Neural progenitor cell (in vitro differentiated cells): ENCODE data around the gene OXLD1. TPM values are rescaled to one million over a fixed set of nuclear protein-coding genes. Genes with fewer than 3 reads are reported as not detected.
A peak's percentile ranks its signal among the peaks of the same experiment; 100 is the strongest.

Source experiments
- DNase-seq: peaks from one replicate; pipeline ENCODE4 v3.0.0-alpha.2; 2016; ENCODE audit warnings: low spot score
- H2AFZ ChIP-seq: fragments of 200-600 bp; sonication (generic); replicated peaks from 2 replicates; pipeline ENCODE4 v1.6.1; 2016; ENCODE audit warnings: antibody characterized with exemption
- H3F3A ChIP-seq: fragments of 200-600 bp; sonication (generic); 2 replicates; pipeline ENCODE4 v1.6.1; 2016; ENCODE audit warnings: antibody characterized with exemption, low read depth
- H3K27ac ChIP-seq: fragments of 200-600 bp; sonication (generic); 2 replicates; pipeline ENCODE4 v1.5.1; 2016; ENCODE audit warnings: mild to moderate bottlenecking
- H3K27me3 ChIP-seq: fragments of 200-600 bp; sonication (generic); 2 replicates; pipeline ENCODE4 v1.6.1; 2016; ENCODE audit warnings: mild to moderate bottlenecking, moderate library complexity
- H3K36me3 ChIP-seq: fragments of 200-600 bp; sonication (generic); 2 replicates; pipeline ENCODE4 v1.5.1; 2016
- H3K4me1 ChIP-seq: fragments of 200-600 bp; sonication (generic); 2 replicates; pipeline ENCODE4 v1.6.1; 2016; ENCODE audit warnings: mixed run types
- H3K4me2 ChIP-seq: fragments of 200-600 bp; sonication (generic); 2 replicates; pipeline ENCODE4 v1.6.1; 2016
- H3K4me3 ChIP-seq: fragments of 200-600 bp; sonication (generic); 2 replicates; pipeline ENCODE4 v1.5.1; 2016
- H3K79me2 ChIP-seq: fragments of 200-600 bp; sonication (generic); 2 replicates; pipeline ENCODE4 v1.6.1; 2016; ENCODE audit warnings: low read depth
- H3K9ac ChIP-seq: fragments of 200-600 bp; sonication (generic); 2 replicates; pipeline ENCODE4 v1.6.1; 2016
- H3K9me3 ChIP-seq: fragments of 200-600 bp; sonication (generic); 2 replicates; pipeline ENCODE4 v1.5.1; 2016; ENCODE audit warnings: low read depth
- H4K20me1 ChIP-seq: fragments of 200-600 bp; sonication (generic); 2 replicates; pipeline ENCODE4 v1.6.1; 2016; ENCODE audit warnings: low read depth
- H3K27ac Mint-ChIP-seq: 3 replicates; pipeline ENCODE4 v1.8.0; 2021; ENCODE audit warnings: mixed read lengths
- H3K27me3 Mint-ChIP-seq: 2 replicates; pipeline ENCODE4 v1.8.0; 2022; ENCODE audit warnings: low read depth, mild to moderate bottlenecking, inconsistent platforms, moderate library complexity, mixed read lengths; ENCODE audit not compliant: insufficient read depth
- H3K36me3 Mint-ChIP-seq: 3 replicates; pipeline ENCODE4 v1.8.0; 2021; ENCODE audit warnings: mixed read lengths
- H3K4me1 Mint-ChIP-seq: 3 replicates; pipeline ENCODE4 v1.8.0; 2021; ENCODE audit warnings: mixed read lengths
- H3K4me3 Mint-ChIP-seq: 3 replicates; pipeline ENCODE4 v1.8.0; 2021; ENCODE audit warnings: mild to moderate bottlenecking, moderate library complexity, mixed read lengths
- H3K9me3 Mint-ChIP-seq: 3 replicates; pipeline ENCODE4 v1.8.0; 2020; ENCODE audit warnings: mixed read lengths
- EZH2 ChIP-seq: fragments of 200-600 bp; sonication (generic); IDR thresholded peaks from 2 replicates; pipeline ENCODE4 v1.6.1; 2017; ENCODE audit warnings: antibody characterized with exemption, mild to moderate bottlenecking, moderate library complexity
- EZH2phosphoT487 ChIP-seq: fragments of 200-600 bp; sonication (generic); IDR thresholded peaks from 2 replicates; pipeline ENCODE4 v1.6.1; 2017; ENCODE audit warnings: antibody characterized with exemption
- total RNA-seq: library from RNA; depleted of rRNA; stranded (reverse); fragments of >200 nt; gene quantifications from 2 replicates; pipeline ENCODE4 v1.2.3, GENCODE V29; 2015; ENCODE audit warnings: low replicate concordance
- TF ChIP-seq, protein P1 (sequence below): fragments of 200-600 bp; sonication (generic); IDR thresholded peaks from 2 replicates; pipeline ENCODE4 v1.5.1; 2017; ENCODE audit warnings: antibody characterized with exemption, mild to moderate bottlenecking

Gene OXLD1
- total RNA-seq, 1 donor from 2014 or later = 11.9 TPM

GRCh38 chr17:81687770-81688541, 21.6 kb upstream of the OXLD1 start:
- Histone ChIP-seq H3K4me3 (no peak overlapping the region), H3K27me3 (no peaks in the 10 kb centered on the region), H3K36me3 (no peaks in the 10 kb centered on the region), H4K20me1 (peaks cover 20% of the 10 kb centered on the region), H2AFZ (no peak overlapping the region), H3F3A (no peaks in the 10 kb centered on the region), H3K9ac (no peak overlapping the region), H3K4me1 (peaks cover 5% of the 10 kb centered on the region), H3K9me3 (no peaks in the 10 kb centered on the region), H3K79me2 (peaks cover 33% of the 10 kb centered on the region), H3K4me2 (no peak overlapping the region), H3K27ac (no peak overlapping the region)
- H3K27ac Mint-ChIP-seq = no peak overlapping the region
- peaks cover 7% of the 10 kb centered on the region for H3K27me3 Mint-ChIP-seq
- no peak overlapping the region for H3K4me3 Mint-ChIP-seq
- H3K9me3 Mint-ChIP-seq = no peaks in the 10 kb centered on the region
- no peak for DNase-seq
- peaks cover 16% of the 10 kb centered on the region for H3K36me3 Mint-ChIP-seq
- TF ChIP-seq EZH2phosphoT487 = no peak
- TF ChIP-seq, protein P1, sequence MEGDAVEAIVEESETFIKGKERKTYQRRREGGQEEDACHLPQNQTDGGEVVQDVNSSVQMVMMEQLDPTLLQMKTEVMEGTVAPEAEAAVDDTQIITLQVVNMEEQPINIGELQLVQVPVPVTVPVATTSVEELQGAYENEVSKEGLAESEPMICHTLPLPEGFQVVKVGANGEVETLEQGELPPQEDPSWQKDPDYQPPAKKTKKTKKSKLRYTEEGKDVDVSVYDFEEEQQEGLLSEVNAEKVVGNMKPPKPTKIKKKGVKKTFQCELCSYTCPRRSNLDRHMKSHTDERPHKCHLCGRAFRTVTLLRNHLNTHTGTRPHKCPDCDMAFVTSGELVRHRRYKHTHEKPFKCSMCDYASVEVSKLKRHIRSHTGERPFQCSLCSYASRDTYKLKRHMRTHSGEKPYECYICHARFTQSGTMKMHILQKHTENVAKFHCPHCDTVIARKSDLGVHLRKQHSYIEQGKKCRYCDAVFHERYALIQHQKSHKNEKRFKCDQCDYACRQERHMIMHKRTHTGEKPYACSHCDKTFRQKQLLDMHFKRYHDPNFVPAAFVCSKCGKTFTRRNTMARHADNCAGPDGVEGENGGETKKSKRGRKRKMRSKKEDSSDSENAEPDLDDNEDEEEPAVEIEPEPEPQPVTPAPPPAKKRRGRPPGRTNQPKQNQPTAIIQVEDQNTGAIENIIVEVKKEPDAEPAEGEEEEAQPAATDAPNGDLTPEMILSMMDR = no peak
- no peak for TF ChIP-seq EZH2
- peaks cover 17% of the 10 kb centered on the region for H3K4me1 Mint-ChIP-seq

DNA sequence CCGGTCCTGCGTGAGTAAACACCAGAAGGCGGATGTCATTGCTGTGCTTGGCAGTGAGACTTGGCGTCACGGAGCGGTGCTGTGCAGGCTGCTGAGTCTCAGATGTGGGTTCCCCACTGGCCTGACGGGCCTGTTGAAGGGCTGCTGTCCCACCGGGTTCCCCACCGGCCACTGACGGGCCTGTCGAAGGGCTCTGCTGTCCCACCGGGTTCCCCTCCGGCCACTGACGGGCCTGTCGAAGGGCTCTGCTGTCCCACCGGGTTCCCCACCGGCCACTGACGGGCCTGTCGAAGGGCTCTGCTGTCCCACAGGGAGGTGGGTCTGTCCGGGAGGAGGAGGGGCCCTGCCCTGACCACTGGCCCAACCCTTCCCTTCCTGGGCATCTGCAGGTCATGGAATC, 20.2 kb upstream of the OXLD1 start:
- Mint-ChIP-seq H3K27me3 (peaks cover 7% of the 10 kb centered on the region), H3K36me3 (peaks cover 12% of the 10 kb centered on the region), H3K4me1 (peaks cover 23% of the 10 kb centered on the region), H3K9me3 (no peaks in the 10 kb centered on the region), H3K27ac (no peak overlapping the region), H3K4me3 (no peak overlapping the region)
- Histone ChIP-seq H3K9ac (no peak overlapping the region), H3K79me2 (peaks cover 46% of the 10 kb centered on the region), H3K4me1 (peaks cover 10% of the 10 kb centered on the region), H3K27me3 (no peaks in the 10 kb centered on the region), H3K4me3 (no peak overlapping the region), H3K9me3 (no peaks in the 10 kb centered on the region), H3K36me3 (no peaks in the 10 kb centered on the region), H2AFZ (no peak overlapping the region), H3F3A (no peaks in the 10 kb centered on the region), H3K4me2 (no peak overlapping the region), H4K20me1 (peaks cover 27% of the 10 kb centered on the region), H3K27ac (no peak overlapping the region)
- TF ChIP-seq, protein P1 = no peak
- no peak for TF ChIP-seq EZH2
- no peak for DNase-seq

DNA sequence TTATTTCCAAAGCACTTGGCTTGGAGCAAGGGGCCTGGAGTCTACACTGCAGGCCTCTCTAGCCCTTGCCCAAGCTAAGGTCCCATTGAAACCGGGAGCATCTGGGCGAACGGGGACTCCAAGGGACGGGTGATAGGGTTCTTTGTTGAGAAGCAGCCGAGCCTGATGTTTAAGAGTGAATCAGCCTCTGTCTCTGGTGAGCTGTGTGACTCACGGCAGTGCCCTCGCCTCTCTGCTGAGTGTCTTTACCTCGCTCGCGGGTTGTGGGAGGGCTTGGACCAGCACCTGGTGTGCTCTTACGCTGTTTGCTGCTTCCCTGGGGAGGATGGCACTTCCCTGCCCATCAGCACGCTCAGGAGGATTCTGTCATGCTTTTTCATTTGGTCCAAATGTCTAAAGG, 18.7 kb upstream of the OXLD1 start:
- Histone ChIP-seq H3K4me2 (peak overlapping the region; percentile 95), H3K36me3 (no peaks in the 10 kb centered on the region), H3K9me3 (no peaks in the 10 kb centered on the region), H3K27me3 (no peaks in the 10 kb centered on the region), H3K27ac (no peak overlapping the region), H3K79me2 (peaks cover 50% of the 10 kb centered on the region), H3K4me1 (peaks cover 10% of the 10 kb centered on the region), H3K9ac (no peak overlapping the region), H4K20me1 (peaks cover 27% of the 10 kb centered on the region), H2AFZ (no peak overlapping the region), H3K4me3 (peak overlapping the region; percentile 74), H3F3A (peaks cover 1% of the 10 kb centered on the region)
- no peaks in the 10 kb centered on the region for H3K9me3 Mint-ChIP-seq
- no peak for DNase-seq
- H3K4me3 Mint-ChIP-seq = peak overlapping the region; percentile 90
- H3K36me3 Mint-ChIP-seq = peaks cover 10% of the 10 kb centered on the region
- H3K27ac Mint-ChIP-seq = no peak overlapping the region
- H3K4me1 Mint-ChIP-seq = peaks cover 23% of the 10 kb centered on the region
- TF ChIP-seq EZH2 = no peak
- no peak for TF ChIP-seq EZH2phosphoT487
- TF ChIP-seq, protein P1 = no peak
- peaks cover 7% of the 10 kb centered on the region for H3K27me3 Mint-ChIP-seq
